ENCODE data around the gene CTNNA3. TPM values are rescaled to one million over a fixed set of nuclear protein-coding genes. Genes with fewer than 3 reads are reported as not detected.
"Not testable (repeated sequence)": the region's sequence is repeated elsewhere in the genome, so short reads cannot be mapped to it uniquely, and the experiment has no call there.

CTNNA3 gene
- polyA plus RNA-seq, 2 donors: 0.08 to 0.10 TPM

- Histone ChIP-seq H3K4me3 (ENCODE audit: low read depth in 1 of 2, low read length in 2 of 2) (no peak overlapping the region), H3K27me3 (ENCODE audit: control insufficient read depth in 1 of 2, insufficient read depth in 2 of 2, low read length in 2 of 2) (no peaks in the 10 kb centered on the region), H3K36me3 (ENCODE audit: control insufficient read depth in 2 of 2, insufficient read depth in 2 of 2, low read length in 1 of 2) (no peaks in the 10 kb centered on the region), H3K4me1 (ENCODE audit: control insufficient read depth in 2 of 2, insufficient read depth in 2 of 2, low read length in 1 of 2) (no peaks in the 10 kb centered on the region), H3K9me3 (ENCODE audit: control insufficient read depth in 2 of 2, insufficient read depth in 1 of 2, low read depth in 1 of 2, low read length in 1 of 2) (no peaks in the 10 kb centered on the region), H3K27ac (ENCODE audit: low read depth in 2 of 2, low read length in 1 of 2) (no peak overlapping the region)
- 41 to 58% methylated on average over 1 of the region's 1 CpG for WGBS, 2 donors
Measured at GRCh38 chr10:67575532-67575931, 120.5 kb downstream of the CTNNA3 start.

GRCh38 chr10:67573484-67573883 lies 122.5 kb downstream of the CTNNA3 start:
- H3K4me1 ChIP-seq (ENCODE audit: control insufficient read depth in 2 of 2, insufficient read depth in 2 of 2, low read length in 1 of 2): no peaks in the 10 kb centered on the region

GRCh38 chr10:67571503-67571902 lies 124.5 kb downstream of the CTNNA3 start:
- Histone ChIP-seq H3K27ac (ENCODE audit: low read depth in 2 of 2, low read length in 1 of 2) (no peak overlapping the region), H3K9me3 (ENCODE audit: control insufficient read depth in 2 of 2, insufficient read depth in 1 of 2, low read depth in 1 of 2, low read length in 1 of 2) (no peaks in the 10 kb centered on the region), H3K27me3 (ENCODE audit: control insufficient read depth in 1 of 2, insufficient read depth in 2 of 2, low read length in 2 of 2) (no peaks in the 10 kb centered on the region), H3K4me1 (ENCODE audit: control insufficient read depth in 2 of 2, insufficient read depth in 2 of 2, low read length in 1 of 2) (no peaks in the 10 kb centered on the region), H3K36me3 (ENCODE audit: control insufficient read depth in 2 of 2, insufficient read depth in 2 of 2, low read length in 1 of 2) (no peaks in the 10 kb centered on the region), H3K4me3 (ENCODE audit: low read depth in 1 of 2, low read length in 2 of 2) (no peak overlapping the region)
- WGBS, 2 donors: 77 to 83% methylated on average over 5 of the region's 5 CpGs

More at GRCh38 chr10:67573484-67573883, 122.5 kb downstream of the CTNNA3 start:
- Histone ChIP-seq H3K36me3 (ENCODE audit: control insufficient read depth in 2 of 2, insufficient read depth in 2 of 2, low read length in 1 of 2) (no peaks in the 10 kb centered on the region), H3K27me3 (ENCODE audit: control insufficient read depth in 1 of 2, insufficient read depth in 2 of 2, low read length in 2 of 2) (no peaks in the 10 kb centered on the region), H3K9me3 (ENCODE audit: control insufficient read depth in 2 of 2, insufficient read depth in 1 of 2, low read depth in 1 of 2, low read length in 1 of 2) (no peaks in the 10 kb centered on the region), H3K27ac (ENCODE audit: low read depth in 2 of 2, low read length in 1 of 2) (no peak overlapping the region), H3K4me3 (ENCODE audit: low read depth in 1 of 2, low read length in 2 of 2) (no peak overlapping the region)
- 88 to 100% methylated on average over 1 of the region's 1 CpG for WGBS, 2 donors

DNA sequence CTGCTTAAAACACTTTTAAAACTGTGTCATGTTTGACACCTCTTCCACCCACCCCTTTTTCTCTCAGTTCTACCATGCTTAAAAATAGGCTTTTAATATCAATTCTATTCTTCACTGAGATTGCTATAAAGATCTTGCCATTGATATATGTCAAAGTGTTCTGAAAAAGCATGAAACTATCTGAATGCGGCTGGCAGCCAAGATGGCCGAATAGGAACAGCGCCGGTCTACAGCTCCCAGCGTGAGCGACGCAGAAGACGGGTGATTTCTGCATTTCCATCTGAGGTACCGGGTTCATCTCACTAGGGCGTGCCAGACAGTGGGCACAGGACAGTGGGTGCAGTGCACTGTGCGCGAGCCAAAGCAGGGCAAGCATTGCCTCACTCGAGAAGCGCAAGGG lies 137.7 kb downstream of the CTNNA3 start:
- H3K27me3 ChIP-seq (ENCODE audit: control insufficient read depth in 1 of 2, insufficient read depth in 2 of 2, low read length in 2 of 2); H3K9me3 ChIP-seq (ENCODE audit: control insufficient read depth in 2 of 2, insufficient read depth in 1 of 2, low read depth in 1 of 2, low read length in 1 of 2); H3K27ac ChIP-seq (ENCODE audit: low read depth in 2 of 2, low read length in 1 of 2); H3K4me1 ChIP-seq (ENCODE audit: control insufficient read depth in 2 of 2, insufficient read depth in 2 of 2, low read length in 1 of 2); H3K36me3 ChIP-seq (ENCODE audit: control insufficient read depth in 2 of 2, insufficient read depth in 2 of 2, low read length in 1 of 2); H3K4me3 ChIP-seq (ENCODE audit: low read depth in 1 of 2, low read length in 2 of 2): not testable (repeated sequence)
- WGBS, 2 donors: 93 to 94% methylated on average over 14 of the region's 14 CpGs

- no peaks in the 10 kb centered on the region for H3K4me1 ChIP-seq (ENCODE audit: control insufficient read depth in 2 of 2, insufficient read depth in 2 of 2, low read length in 1 of 2)
- no peaks in the 10 kb centered on the region for H3K36me3 ChIP-seq (ENCODE audit: control insufficient read depth in 2 of 2, insufficient read depth in 2 of 2, low read length in 1 of 2)
- H3K27ac ChIP-seq (ENCODE audit: low read depth in 2 of 2, low read length in 1 of 2): no peak overlapping the region
- WGBS, 2 donors: 74 to 84% methylated on average over 3 of the region's 3 CpGs
- H3K9me3 ChIP-seq (ENCODE audit: control insufficient read depth in 2 of 2, insufficient read depth in 1 of 2, low read depth in 1 of 2, low read length in 1 of 2): no peaks in the 10 kb centered on the region
- H3K4me3 ChIP-seq (ENCODE audit: low read depth in 1 of 2, low read length in 2 of 2): no peak overlapping the region
- no peaks in the 10 kb centered on the region for H3K27me3 ChIP-seq (ENCODE audit: control insufficient read depth in 1 of 2, insufficient read depth in 2 of 2, low read length in 2 of 2)
Measured at GRCh38 chr10:67553254-67553653, 142.7 kb downstream of the CTNNA3 start.

GRCh38 chr10:67550838-67551402 lies 145.1 kb downstream of the CTNNA3 start:
- Histone ChIP-seq H3K36me3 (ENCODE audit: control insufficient read depth in 2 of 2, insufficient read depth in 2 of 2, low read length in 1 of 2) (no peaks in the 10 kb centered on the region), H3K27me3 (ENCODE audit: control insufficient read depth in 1 of 2, insufficient read depth in 2 of 2, low read length in 2 of 2) (no peaks in the 10 kb centered on the region), H3K4me1 (ENCODE audit: control insufficient read depth in 2 of 2, insufficient read depth in 2 of 2, low read length in 1 of 2) (no peaks in the 10 kb centered on the region), H3K27ac (ENCODE audit: low read depth in 2 of 2, low read length in 1 of 2) (no peak overlapping the region), H3K9me3 (ENCODE audit: control insufficient read depth in 2 of 2, insufficient read depth in 1 of 2, low read depth in 1 of 2, low read length in 1 of 2) (peaks cover 0 to 2% of the 10 kb centered on the region in 2 donors), H3K4me3 (ENCODE audit: low read depth in 1 of 2, low read length in 2 of 2) (no peak overlapping the region)
- 78 to 82% methylated on average over 16 of the region's 16 CpGs for WGBS, 2 donors

DNA sequence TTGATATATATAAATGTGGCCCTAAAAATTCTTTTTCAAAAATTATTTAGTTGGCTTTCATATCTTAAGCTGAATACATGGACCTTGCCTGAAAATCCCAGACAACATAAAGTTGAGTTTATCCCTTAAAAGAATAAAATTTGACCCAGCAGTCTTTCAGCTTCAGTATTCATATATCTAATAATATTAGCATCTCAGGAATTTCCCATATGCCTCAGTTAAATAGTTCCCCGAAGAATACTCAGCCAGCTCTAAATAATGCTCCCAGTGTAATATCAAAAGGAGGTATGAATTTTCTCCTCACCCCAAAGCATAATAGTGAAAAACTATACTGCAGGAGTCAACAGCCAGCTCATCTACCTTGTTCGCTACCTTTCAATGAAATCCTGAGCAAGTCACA lies 145.9 kb downstream of the CTNNA3 start:
- Histone ChIP-seq H3K27me3 (ENCODE audit: control insufficient read depth in 1 of 2, insufficient read depth in 2 of 2, low read length in 2 of 2) (no peaks in the 10 kb centered on the region), H3K4me1 (ENCODE audit: control insufficient read depth in 2 of 2, insufficient read depth in 2 of 2, low read length in 1 of 2) (no peaks in the 10 kb centered on the region), H3K9me3 (ENCODE audit: control insufficient read depth in 2 of 2, insufficient read depth in 1 of 2, low read depth in 1 of 2, low read length in 1 of 2) (peaks cover 0 to 2% of the 10 kb centered on the region in 2 donors), H3K4me3 (ENCODE audit: low read depth in 1 of 2, low read length in 2 of 2) (no peak overlapping the region), H3K36me3 (ENCODE audit: control insufficient read depth in 2 of 2, insufficient read depth in 2 of 2, low read length in 1 of 2) (no peaks in the 10 kb centered on the region), H3K27ac (ENCODE audit: low read depth in 2 of 2, low read length in 1 of 2) (no peak overlapping the region)
- 81 to 82% methylated on average over 2 of the region's 2 CpGs for WGBS, 2 donors

- WGBS, 2 donors: 48 to 60% methylated on average over 2 of the region's 2 CpGs
- no peaks in the 10 kb centered on the region for H3K4me1 ChIP-seq (ENCODE audit: control insufficient read depth in 2 of 2, insufficient read depth in 2 of 2, low read length in 1 of 2)
- no peaks in the 10 kb centered on the region for H3K27me3 ChIP-seq (ENCODE audit: control insufficient read depth in 1 of 2, insufficient read depth in 2 of 2, low read length in 2 of 2)
- no peak overlapping the region for H3K4me3 ChIP-seq (ENCODE audit: low read depth in 1 of 2, low read length in 2 of 2)
- H3K36me3 ChIP-seq (ENCODE audit: control insufficient read depth in 2 of 2, insufficient read depth in 2 of 2, low read length in 1 of 2): no peaks in the 10 kb centered on the region
- peaks cover 0 to 2% of the 10 kb centered on the region in 2 donors for H3K9me3 ChIP-seq (ENCODE audit: control insufficient read depth in 2 of 2, insufficient read depth in 1 of 2, low read depth in 1 of 2, low read length in 1 of 2)
- no peak overlapping the region for H3K27ac ChIP-seq (ENCODE audit: low read depth in 2 of 2, low read length in 1 of 2)
Measured at GRCh38 chr10:67549390-67549789, 146.6 kb downstream of the CTNNA3 start.

DNA sequence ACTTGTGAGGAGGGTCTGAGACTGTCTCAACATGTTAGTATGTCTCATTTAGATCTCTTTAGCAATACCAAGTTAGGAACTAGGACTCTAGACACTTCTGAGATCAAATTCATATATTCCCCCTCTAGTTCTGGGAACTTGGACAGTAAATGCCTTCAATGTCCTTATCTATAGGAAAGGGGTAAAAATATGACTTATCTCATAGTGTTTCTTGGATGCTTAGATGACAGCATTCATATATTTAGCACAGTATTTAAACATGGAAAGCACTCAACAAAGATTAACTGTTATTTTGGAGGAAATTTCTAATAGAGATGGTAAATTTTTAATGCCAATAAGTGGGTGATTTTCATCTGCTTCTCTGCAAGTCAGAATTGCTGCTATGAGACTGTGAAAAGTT lies 154.6 kb downstream of the CTNNA3 start:
- Histone ChIP-seq H3K27me3 (ENCODE audit: control insufficient read depth in 1 of 2, insufficient read depth in 2 of 2, low read length in 2 of 2) (no peaks in the 10 kb centered on the region), H3K27ac (ENCODE audit: low read depth in 2 of 2, low read length in 1 of 2) (no peak overlapping the region), H3K4me3 (ENCODE audit: low read depth in 1 of 2, low read length in 2 of 2) (no peak overlapping the region), H3K4me1 (ENCODE audit: control insufficient read depth in 2 of 2, insufficient read depth in 2 of 2, low read length in 1 of 2) (no peaks in the 10 kb centered on the region), H3K9me3 (ENCODE audit: control insufficient read depth in 2 of 2, insufficient read depth in 1 of 2, low read depth in 1 of 2, low read length in 1 of 2) (no peaks in the 10 kb centered on the region), H3K36me3 (ENCODE audit: control insufficient read depth in 2 of 2, insufficient read depth in 2 of 2, low read length in 1 of 2) (no peaks in the 10 kb centered on the region)

DNA sequence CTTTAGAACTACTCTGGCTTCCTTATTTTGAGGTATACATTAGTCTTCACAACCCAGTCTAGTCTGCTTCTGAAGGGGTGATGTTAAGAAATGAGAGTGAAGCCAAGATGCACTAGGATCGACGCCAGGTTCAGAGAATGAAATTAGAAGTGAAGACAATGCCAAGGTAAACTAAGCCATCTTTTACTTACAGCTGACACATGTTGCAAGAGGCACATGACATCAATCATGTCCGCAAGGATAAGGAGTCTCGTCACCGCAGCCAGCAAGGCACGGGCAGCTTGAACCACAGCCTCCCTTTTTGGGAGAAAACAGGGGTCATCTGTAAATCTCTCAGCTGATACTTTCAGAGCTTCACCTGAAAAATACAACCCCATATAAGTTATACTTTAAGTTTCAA lies 156.7 kb downstream of the CTNNA3 start:
- no peak overlapping the region for H3K27ac ChIP-seq (ENCODE audit: low read depth in 2 of 2, low read length in 1 of 2)
- 39 to 50% methylated on average over 6 of the region's 6 CpGs for WGBS, 2 donors
- no peaks in the 10 kb centered on the region for H3K27me3 ChIP-seq (ENCODE audit: control insufficient read depth in 1 of 2, insufficient read depth in 2 of 2, low read length in 2 of 2)
- H3K4me1 ChIP-seq (ENCODE audit: control insufficient read depth in 2 of 2, insufficient read depth in 2 of 2, low read length in 1 of 2): no peaks in the 10 kb centered on the region
- no peaks in the 10 kb centered on the region for H3K9me3 ChIP-seq (ENCODE audit: control insufficient read depth in 2 of 2, insufficient read depth in 1 of 2, low read depth in 1 of 2, low read length in 1 of 2)
- no peaks in the 10 kb centered on the region for H3K36me3 ChIP-seq (ENCODE audit: control insufficient read depth in 2 of 2, insufficient read depth in 2 of 2, low read length in 1 of 2)
- H3K4me3 ChIP-seq (ENCODE audit: low read depth in 1 of 2, low read length in 2 of 2): no peak overlapping the region

Measured in esophagus (tissue), 2 donors.